ENCODE results near the gene HOXC13.

DNA sequence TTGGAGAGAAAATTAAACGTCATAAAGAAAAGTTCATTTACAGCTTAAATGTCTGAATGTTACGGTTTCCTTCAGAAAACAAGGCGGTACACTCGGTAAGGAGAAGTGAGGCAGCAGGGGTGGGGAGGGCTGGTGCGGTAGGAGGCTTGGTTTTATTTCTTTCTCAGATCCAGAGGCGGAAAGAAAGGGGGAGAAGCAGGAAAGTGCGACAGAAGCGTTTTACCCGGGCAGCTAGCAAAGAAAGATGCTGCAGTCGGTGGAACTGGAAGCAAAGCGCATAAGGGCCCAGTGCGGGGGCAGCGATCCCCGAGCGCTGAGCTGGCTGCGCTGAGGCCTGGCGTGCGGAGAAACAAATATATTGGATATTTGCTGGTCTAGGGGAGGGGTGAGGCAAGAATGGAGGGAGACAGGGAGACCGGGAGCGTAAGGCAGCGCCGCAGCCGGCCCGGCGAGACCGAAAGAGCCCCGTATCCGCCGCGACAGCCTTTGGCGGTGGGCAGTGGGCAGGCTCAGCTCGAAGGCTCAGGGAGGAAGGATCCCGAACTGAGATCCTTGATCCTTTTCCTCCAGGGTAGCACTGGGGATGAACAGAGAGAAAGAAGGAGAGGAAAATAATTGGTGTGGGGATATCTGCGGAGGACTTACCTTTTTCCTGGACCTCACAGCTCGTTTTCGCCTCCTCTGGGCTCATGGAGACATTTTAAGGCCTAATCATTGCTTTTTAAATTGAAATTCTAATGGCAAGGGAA, 27.9 kb downstream of the HOXC13 start:
- TF ChIP-seq POLR2AphosphoS5 (IDR thresholded peaks at IDR 0.05; ENCODE audit: insufficient read depth in 1 of 2, low read depth in 1 of 2): no peak
- TF ChIP-seq, protein P1, sequence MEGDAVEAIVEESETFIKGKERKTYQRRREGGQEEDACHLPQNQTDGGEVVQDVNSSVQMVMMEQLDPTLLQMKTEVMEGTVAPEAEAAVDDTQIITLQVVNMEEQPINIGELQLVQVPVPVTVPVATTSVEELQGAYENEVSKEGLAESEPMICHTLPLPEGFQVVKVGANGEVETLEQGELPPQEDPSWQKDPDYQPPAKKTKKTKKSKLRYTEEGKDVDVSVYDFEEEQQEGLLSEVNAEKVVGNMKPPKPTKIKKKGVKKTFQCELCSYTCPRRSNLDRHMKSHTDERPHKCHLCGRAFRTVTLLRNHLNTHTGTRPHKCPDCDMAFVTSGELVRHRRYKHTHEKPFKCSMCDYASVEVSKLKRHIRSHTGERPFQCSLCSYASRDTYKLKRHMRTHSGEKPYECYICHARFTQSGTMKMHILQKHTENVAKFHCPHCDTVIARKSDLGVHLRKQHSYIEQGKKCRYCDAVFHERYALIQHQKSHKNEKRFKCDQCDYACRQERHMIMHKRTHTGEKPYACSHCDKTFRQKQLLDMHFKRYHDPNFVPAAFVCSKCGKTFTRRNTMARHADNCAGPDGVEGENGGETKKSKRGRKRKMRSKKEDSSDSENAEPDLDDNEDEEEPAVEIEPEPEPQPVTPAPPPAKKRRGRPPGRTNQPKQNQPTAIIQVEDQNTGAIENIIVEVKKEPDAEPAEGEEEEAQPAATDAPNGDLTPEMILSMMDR (IDR thresholded peaks at IDR 0.05): no peak
